ENCODE results near the gene MANBA.
"Not testable (repeated sequence)": the region's sequence is repeated elsewhere in the genome, so short reads cannot be mapped to it uniquely, and the experiment has no call there.

The MANBA gene

GRCh38 chr4:102734591-102735385 is 26.0 kb downstream of the MANBA start:
- Histone ChIP-seq H3K36me3 (ENCODE audit: low read depth) (peaks cover 5% of the 10 kb centered on the region; the same call in 1 of the 2 replicates), H3K27ac (ENCODE audit: poor library complexity, severe bottlenecking) (no peak overlapping the region), H3K4me3 (ENCODE audit: severe bottlenecking) (no peak overlapping the region), H3K27me3 (ENCODE audit: insufficient read depth, poor library complexity, severe bottlenecking) (no peaks in the 10 kb centered on the region), H3K4me1 (ENCODE audit: insufficient read depth, poor library complexity, severe bottlenecking) (no peaks in the 10 kb centered on the region), H3K9me3 (ENCODE audit: severe bottlenecking) (no peaks in the 10 kb centered on the region)
- no peak for TF ChIP-seq CTCF (IDR thresholded peaks at IDR 0.05; ENCODE audit: poor library complexity, severe bottlenecking)
- DNase-seq (ENCODE audit: low spot score) (no peak), ATAC-seq (ENCODE audit: low read depth) (no peak)

- Histone ChIP-seq H3K4me3 (ENCODE audit: severe bottlenecking) (no peak overlapping the region), H3K36me3 (ENCODE audit: low read depth) (peaks cover 5% of the 10 kb centered on the region; the same call in 1 of the 2 replicates), H3K27ac (ENCODE audit: poor library complexity, severe bottlenecking) (no peak overlapping the region), H3K4me1 (ENCODE audit: insufficient read depth, poor library complexity, severe bottlenecking) (no peaks in the 10 kb centered on the region), H3K9me3 (ENCODE audit: severe bottlenecking) (no peaks in the 10 kb centered on the region), H3K27me3 (ENCODE audit: insufficient read depth, poor library complexity, severe bottlenecking) (no peaks in the 10 kb centered on the region)
- TF ChIP-seq CTCF (IDR thresholded peaks at IDR 0.05; ENCODE audit: poor library complexity, severe bottlenecking), result no peak
- ATAC-seq (ENCODE audit: low read depth) (no peak), DNase-seq (ENCODE audit: low spot score) (no peak)
Measured at GRCh38 chr4:102734116-102734515, 26.7 kb downstream of the MANBA start.

- no peak for ATAC-seq (ENCODE audit: low read depth)
- no peak overlapping the region for H3K4me3 ChIP-seq (ENCODE audit: severe bottlenecking)
- H3K9me3 ChIP-seq (ENCODE audit: severe bottlenecking), result no peaks in the 10 kb centered on the region
- no peaks in the 10 kb centered on the region for H3K27me3 ChIP-seq (ENCODE audit: insufficient read depth, poor library complexity, severe bottlenecking)
- peaks cover 5% of the 10 kb centered on the region; the same call in 1 of the 2 replicates for H3K36me3 ChIP-seq (ENCODE audit: low read depth)
- H3K27ac ChIP-seq (ENCODE audit: poor library complexity, severe bottlenecking), result no peak overlapping the region
- H3K4me1 ChIP-seq (ENCODE audit: insufficient read depth, poor library complexity, severe bottlenecking), result no peaks in the 10 kb centered on the region
- no peak for TF ChIP-seq CTCF (IDR thresholded peaks at IDR 0.05; ENCODE audit: poor library complexity, severe bottlenecking)
- no peak for DNase-seq (ENCODE audit: low spot score)
Measured at GRCh38 chr4:102733084-102733483, 27.7 kb downstream of the MANBA start.

- H3K27me3 ChIP-seq (ENCODE audit: insufficient read depth, poor library complexity, severe bottlenecking), result no peaks in the 10 kb centered on the region
- ATAC-seq (ENCODE audit: low read depth) (no peak), DNase-seq (ENCODE audit: low spot score) (no peak)
- no peak for TF ChIP-seq CTCF (IDR thresholded peaks at IDR 0.05; ENCODE audit: poor library complexity, severe bottlenecking)
- no peak overlapping the region for H3K4me3 ChIP-seq (ENCODE audit: severe bottlenecking)
- H3K27ac ChIP-seq (ENCODE audit: poor library complexity, severe bottlenecking), result no peak overlapping the region
- no peaks in the 10 kb centered on the region for H3K4me1 ChIP-seq (ENCODE audit: insufficient read depth, poor library complexity, severe bottlenecking)
- peaks cover 5% of the 10 kb centered on the region; the same call in 1 of the 2 replicates for H3K36me3 ChIP-seq (ENCODE audit: low read depth)
- H3K9me3 ChIP-seq (ENCODE audit: severe bottlenecking), result no peaks in the 10 kb centered on the region
Measured at GRCh38 chr4:102732678-102733077, 28.1 kb downstream of the MANBA start.

GRCh38 chr4:102730968-102731533 is 29.7 kb downstream of the MANBA start:
- no peaks in the 10 kb centered on the region for H3K9me3 ChIP-seq (ENCODE audit: severe bottlenecking)
- H3K4me1 ChIP-seq (ENCODE audit: insufficient read depth, poor library complexity, severe bottlenecking), result no peaks in the 10 kb centered on the region
- H3K4me3 ChIP-seq (ENCODE audit: severe bottlenecking), result no peak overlapping the region
- no peak overlapping the region for H3K27ac ChIP-seq (ENCODE audit: poor library complexity, severe bottlenecking)
- no peaks in the 10 kb centered on the region for H3K27me3 ChIP-seq (ENCODE audit: insufficient read depth, poor library complexity, severe bottlenecking)
- no peak for TF ChIP-seq CTCF (IDR thresholded peaks at IDR 0.05; ENCODE audit: poor library complexity, severe bottlenecking)
- H3K36me3 ChIP-seq (ENCODE audit: low read depth), result peaks cover 5% of the 10 kb centered on the region; the same call in 1 of the 2 replicates
- ATAC-seq (ENCODE audit: low read depth) (no peak), DNase-seq (ENCODE audit: low spot score) (no peak)

GRCh38 chr4:102729486-102729885 is 31.3 kb downstream of the MANBA start:
- ATAC-seq (ENCODE audit: low read depth); DNase-seq (ENCODE audit: low spot score); H3K4me1 ChIP-seq (ENCODE audit: insufficient read depth, poor library complexity, severe bottlenecking); H3K27ac ChIP-seq (ENCODE audit: poor library complexity, severe bottlenecking); H3K4me3 ChIP-seq (ENCODE audit: severe bottlenecking); H3K36me3 ChIP-seq (ENCODE audit: low read depth); H3K9me3 ChIP-seq (ENCODE audit: severe bottlenecking); H3K27me3 ChIP-seq (ENCODE audit: insufficient read depth, poor library complexity, severe bottlenecking): not testable (repeated sequence)

- H3K9me3 ChIP-seq (ENCODE audit: severe bottlenecking); DNase-seq (ENCODE audit: low spot score); H3K27ac ChIP-seq (ENCODE audit: poor library complexity, severe bottlenecking); ATAC-seq (ENCODE audit: low read depth); H3K4me1 ChIP-seq (ENCODE audit: insufficient read depth, poor library complexity, severe bottlenecking); H3K4me3 ChIP-seq (ENCODE audit: severe bottlenecking); H3K27me3 ChIP-seq (ENCODE audit: insufficient read depth, poor library complexity, severe bottlenecking): not testable (repeated sequence)
- H3K36me3 ChIP-seq (ENCODE audit: low read depth), result peaks cover 12% of the 10 kb centered on the region; the same call in 1 of the 2 replicates
Measured at GRCh38 chr4:102726919-102727318, 33.8 kb downstream of the MANBA start.

Data from RWPE2 (cell line).